Muscle of back (tissue), 11 donors: Measurements from ENCODE around the gene AGBL5. TPM values are rescaled to one million over a fixed set of nuclear protein-coding genes. Genes with fewer than 3 reads are reported as not detected.

ENCODE experiments used
- DNase-seq, 3 donors: peaks; one replicate each; pipeline versions ENCODE4 v3.0.0 to v3.0.0-alpha.2; 2013
- polyA plus RNA-seq, 10 donors: library from polyadenylated mRNA; unstranded; fragments of 120-200 nt; gene quantifications; one replicate each; pipeline ENCODE4 v1.2.1, GENCODE V29; 2013; ENCODE audit not compliant: insufficient read length in 10 of 10

Gene AGBL5
- polyA plus RNA-seq, 10 donors = 17.6 to 22.1 (median 19.1) TPM

DNA sequence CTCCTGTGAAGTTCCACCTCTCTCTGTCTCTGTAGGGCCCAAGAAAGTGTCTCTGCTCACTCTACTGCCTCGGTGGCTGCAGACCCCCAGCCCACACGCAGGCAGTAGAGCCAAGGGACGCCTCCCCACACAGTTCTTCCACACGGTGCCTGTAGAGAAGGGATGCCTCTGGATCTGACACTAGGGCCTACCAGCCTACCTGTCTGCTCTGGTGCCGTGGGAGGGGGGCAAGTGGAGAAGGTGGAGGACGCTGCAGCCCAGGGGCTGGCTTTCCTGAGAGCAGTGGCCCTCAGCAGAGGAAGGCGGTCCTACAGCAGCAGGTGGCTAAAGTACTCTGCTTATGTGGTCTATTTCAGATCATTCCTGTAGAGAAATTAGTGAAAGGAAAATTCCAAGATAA lies 27.7 kb upstream of the AGBL5 start:
- no peak for DNase-seq

GRCh38 chr2:27024188-27024587 lies 27.3 kb upstream of the AGBL5 start:
- no peak for DNase-seq

GRCh38 chr2:27024812-27025211 lies 26.7 kb upstream of the AGBL5 start:
- DNase-seq = no peak

- DNase-seq = no peak
These were observed 26.1 kb upstream of the AGBL5 start for GRCh38 chr2:27025281-27025800.

GRCh38 chr2:27025861-27026851 lies 25.3 kb upstream of the AGBL5 start:
- no peak for DNase-seq

DNA sequence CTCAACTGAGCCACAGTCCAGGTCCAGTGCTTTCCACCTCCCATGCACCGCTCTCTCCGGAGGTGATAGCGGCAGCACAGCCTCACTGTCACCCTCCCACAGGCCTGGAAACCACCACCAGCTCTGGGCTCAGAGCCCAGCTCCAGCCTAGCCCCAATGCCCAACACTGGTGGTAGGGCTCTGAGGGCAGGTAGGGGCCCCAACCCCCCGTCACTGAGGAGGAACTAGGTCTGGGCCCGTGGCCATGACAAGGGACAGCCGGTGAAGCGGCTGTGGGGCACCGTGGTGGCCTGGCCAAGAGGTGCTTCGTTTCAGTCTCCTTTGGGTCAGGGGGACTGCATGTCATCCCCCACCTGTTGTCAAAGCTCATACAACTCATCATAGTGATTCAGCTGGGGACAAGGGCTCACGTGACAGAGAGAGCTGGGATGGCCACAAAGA lies 24.2 kb upstream of the AGBL5 start:
- peak in 1 of 3 donors; percentile 25 for DNase-seq

DNA sequence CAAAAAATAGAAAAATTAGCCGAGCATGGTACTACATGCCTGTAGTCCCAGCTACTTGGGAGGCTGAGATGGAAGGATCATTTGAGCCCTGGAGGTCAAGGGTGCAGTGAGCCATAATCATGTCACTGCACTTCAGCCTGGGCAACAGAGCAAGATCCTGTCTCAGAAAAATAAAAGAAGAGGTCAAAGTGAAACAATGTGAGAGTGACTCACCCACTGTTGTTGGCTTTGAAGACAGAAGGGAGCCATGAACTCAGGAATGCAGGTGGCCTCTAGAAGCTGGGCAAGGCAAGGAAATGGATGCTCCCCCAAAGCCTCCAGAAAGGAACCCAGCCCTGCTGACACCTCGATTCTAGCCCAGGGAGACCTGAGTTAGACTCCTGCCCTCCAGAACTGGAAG lies 22.4 kb upstream of the AGBL5 start:
- DNase-seq = no peak

- peak; percentile 87 to 96 (median 93) for DNase-seq
These were observed 18.8 kb upstream of the AGBL5 start, which contains the start of gene TMEM214 for GRCh38 chr2:27032495-27033252. TMEM214 (plus strand) TSS chr2:27032965; CDS start chr2:27033016, 51 bp downstream.

DNA sequence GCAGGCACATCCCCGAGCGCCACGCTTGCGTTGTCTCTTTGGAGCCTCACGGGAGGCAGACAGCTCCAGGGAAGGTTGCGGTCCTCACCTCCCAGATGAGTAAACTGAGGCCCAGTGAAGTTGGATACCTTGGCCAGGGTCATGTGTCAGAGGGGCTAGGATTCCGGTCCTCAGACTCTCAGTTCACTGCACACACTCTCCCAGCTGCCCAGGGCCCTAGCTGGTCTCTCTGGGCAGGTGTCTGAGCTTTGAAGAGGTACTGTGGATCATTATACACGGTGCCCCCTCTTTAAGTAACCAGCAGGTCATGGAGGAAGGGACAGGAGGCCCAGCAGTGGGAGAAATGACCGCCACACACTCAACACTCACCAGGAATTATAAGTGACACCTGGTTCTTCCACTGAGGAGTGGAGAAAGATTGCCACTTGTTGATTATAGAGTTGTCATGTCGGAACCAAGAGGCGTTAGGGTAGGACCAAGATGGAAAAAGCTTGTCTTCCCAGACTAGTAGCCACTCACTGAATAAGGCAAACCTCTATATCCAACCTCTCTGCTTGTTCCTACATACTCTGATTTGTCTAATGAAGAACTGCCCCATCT lies 18.1 kb upstream of the AGBL5 start:
- DNase-seq = no peak

GRCh38 chr2:27038012-27038411 lies 13.5 kb upstream of the AGBL5 start:
- no peak for DNase-seq

GRCh38 chr2:27038631-27039339 lies 12.7 kb upstream of the AGBL5 start:
- DNase-seq = no peak

- no peak for DNase-seq
These were observed 12.0 kb upstream of the AGBL5 start for GRCh38 chr2:27039426-27039825.

DNA sequence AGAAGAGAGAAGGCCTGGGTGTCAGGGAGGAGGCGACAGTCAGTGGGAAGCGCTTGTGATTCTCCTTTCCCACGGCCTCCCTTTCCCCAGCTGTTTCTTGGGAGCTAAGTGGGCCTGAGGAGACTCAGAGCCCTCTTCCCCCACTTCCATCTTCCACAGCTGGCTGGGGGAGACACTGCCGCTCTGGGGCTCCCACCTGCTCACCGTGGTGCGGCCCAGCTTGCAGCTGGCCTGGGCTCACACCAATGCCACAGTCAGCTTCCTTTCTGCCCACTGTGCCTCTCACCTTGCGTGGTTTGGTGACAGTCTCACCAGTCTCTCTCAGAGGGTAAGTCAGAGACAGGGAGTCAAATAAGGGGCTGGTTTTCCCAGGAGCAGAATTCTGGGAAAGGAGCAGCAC lies 11.6 kb upstream of the AGBL5 start:
- no peak for DNase-seq

- DNase-seq = no peak
These were observed 11.2 kb upstream of the AGBL5 start for GRCh38 chr2:27040282-27040681.

- no peak for DNase-seq
These were observed 9.7 kb upstream of the AGBL5 start for GRCh38 chr2:27041752-27042151.

DNA sequence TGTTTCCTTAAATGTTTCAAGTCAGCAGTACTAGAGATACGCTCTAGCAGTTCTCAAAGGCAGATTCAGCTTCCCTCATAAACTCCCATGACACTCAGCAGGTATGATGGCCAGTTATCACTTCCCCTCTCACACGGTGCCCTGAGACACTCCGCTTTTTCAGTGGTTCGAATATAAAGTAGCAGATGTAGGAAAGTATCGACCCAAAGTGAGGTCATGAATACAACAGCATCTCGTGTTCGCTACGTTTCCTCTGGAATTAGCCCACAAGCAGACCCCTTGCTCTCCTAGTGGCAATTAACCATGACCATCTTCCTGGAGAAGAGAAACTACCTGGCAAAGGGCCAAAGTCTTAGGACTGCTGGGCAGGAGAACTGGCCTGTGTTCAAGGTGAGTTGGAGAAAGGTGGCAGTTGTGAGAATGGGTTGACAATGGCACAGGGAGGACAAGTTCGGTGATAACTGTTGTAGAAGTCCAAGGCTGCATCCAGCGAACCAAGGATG lies 9.3 kb upstream of the AGBL5 start:
- DNase-seq = no peak

DNA sequence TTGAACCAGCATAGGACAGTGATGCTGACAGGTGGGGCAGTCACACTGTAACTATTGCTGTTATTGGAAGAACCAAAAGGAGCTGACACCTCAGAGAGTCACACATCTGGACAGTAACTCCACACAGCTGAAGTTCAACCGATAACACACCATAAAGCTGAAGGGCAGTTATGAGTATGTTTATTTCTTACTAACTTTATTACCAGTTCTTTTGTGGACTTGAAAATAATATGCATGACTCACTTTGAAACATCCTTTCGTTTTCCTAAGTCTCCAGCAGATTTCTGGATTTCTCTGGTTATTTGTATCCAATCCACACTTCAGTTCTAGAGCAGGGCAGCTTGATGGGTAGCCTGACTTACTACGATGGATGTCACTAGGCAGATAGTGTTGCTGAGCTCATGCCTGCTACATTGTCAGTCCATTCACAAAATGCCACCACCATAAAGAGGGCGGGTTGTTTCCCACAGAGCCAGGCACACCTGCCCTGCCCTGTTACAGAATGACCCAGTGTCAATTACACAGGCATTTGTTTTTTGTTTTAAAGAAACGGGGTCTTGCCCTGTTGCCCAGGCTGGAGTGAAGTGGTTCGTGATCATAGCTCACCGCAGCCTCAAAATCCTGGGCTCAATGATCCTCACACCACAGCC lies 8.4 kb upstream of the AGBL5 start:
- no peak for DNase-seq

GRCh38 chr2:27049422-27050280 lies 1.8 kb upstream of the AGBL5 start:
- DNase-seq = no peak

GRCh38 chr2:27050281-27050995 lies 1.0 kb upstream of the AGBL5 start:
- DNase-seq = peak; percentile 96 to 98 (median 96)
